ENCODE data around the gene TFF2.

The TFF2 gene

GRCh38 chr21:42330380-42331371, 20.1 kb downstream of the TFF2 start:
- H3K9me3 ChIP-seq (ENCODE audit: control insufficient read depth, insufficient read depth, low read length), result 0 out of 2 replicates have a peak, but pooled peaks cover 6% of the 10 kb centered on the region
- peaks cover 13% of the 10 kb centered on the region for H3K4me1 ChIP-seq (ENCODE audit: control insufficient read depth, insufficient read depth, low read length)
- H3K27me3 ChIP-seq (ENCODE audit: control insufficient read depth, insufficient read depth, low read length), result no peaks in the 10 kb centered on the region
- no peaks in the 10 kb centered on the region for H3K36me3 ChIP-seq (ENCODE audit: control insufficient read depth, insufficient read depth, low read length)
- H3K9ac ChIP-seq (ENCODE audit: low read depth, low read length), result no peak overlapping the region
- no peak overlapping the region; the same call in 1 of the 2 replicates for H3K4me3 ChIP-seq (ENCODE audit: low read depth, low read length)
- no peak overlapping the region for H3K27ac ChIP-seq (ENCODE audit: low read depth, low read length)

DNA sequence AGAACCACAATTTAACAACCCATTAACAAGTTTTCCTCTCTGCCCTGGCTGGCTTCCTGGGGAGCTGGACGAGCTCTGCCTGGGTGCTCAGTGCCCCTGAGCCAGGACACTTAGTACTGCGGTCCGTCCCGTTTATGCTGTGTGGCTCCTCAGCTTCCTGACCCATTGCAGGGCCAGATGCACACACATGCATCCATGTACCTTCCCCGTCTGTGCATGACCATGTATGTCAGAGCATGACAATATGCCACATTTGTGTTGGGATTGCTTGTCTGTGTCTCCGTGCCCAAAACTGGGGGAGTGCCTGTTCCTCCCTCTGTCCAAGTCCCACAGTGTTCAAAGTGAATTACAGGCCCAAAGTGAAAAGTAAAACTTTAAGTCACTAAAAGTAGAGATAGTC, 25.9 kb downstream of the TFF2 start:
- H3K27me3 ChIP-seq (ENCODE audit: control insufficient read depth, insufficient read depth, low read length), result no peaks in the 10 kb centered on the region
- H3K4me3 ChIP-seq (ENCODE audit: low read depth, low read length), result no peak overlapping the region
- H3K9ac ChIP-seq (ENCODE audit: low read depth, low read length), result no peak overlapping the region
- H3K4me1 ChIP-seq (ENCODE audit: control insufficient read depth, insufficient read depth, low read length), result no peaks in the 10 kb centered on the region
- H3K27ac ChIP-seq (ENCODE audit: low read depth, low read length), result no peak overlapping the region
- no peaks in the 10 kb centered on the region for H3K36me3 ChIP-seq (ENCODE audit: control insufficient read depth, insufficient read depth, low read length)
- 0 out of 2 replicates have a peak, but pooled peaks cover 6% of the 10 kb centered on the region for H3K9me3 ChIP-seq (ENCODE audit: control insufficient read depth, insufficient read depth, low read length)

DNA sequence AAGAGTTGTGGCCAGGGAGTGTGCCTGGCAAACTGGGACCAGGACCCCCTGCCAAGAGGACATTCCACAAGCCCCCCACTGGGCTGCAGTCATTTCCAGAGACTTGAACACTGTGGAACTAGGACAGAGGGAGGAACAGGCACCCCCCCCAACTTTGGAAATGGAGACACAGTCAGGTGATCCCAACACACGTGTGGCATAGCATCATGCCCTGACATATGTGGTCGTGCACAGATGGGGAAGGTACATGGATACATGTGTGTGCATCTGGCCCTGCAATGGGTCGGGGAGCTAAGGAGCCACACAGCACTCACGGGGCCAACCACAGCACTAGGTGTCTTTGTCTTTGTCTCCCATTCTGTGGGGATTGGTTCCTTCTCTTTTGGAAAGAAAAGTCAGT, 28.9 kb downstream of the TFF2 start:
- H3K36me3 ChIP-seq (ENCODE audit: control insufficient read depth, insufficient read depth, low read length), result no peaks in the 10 kb centered on the region

DNA sequence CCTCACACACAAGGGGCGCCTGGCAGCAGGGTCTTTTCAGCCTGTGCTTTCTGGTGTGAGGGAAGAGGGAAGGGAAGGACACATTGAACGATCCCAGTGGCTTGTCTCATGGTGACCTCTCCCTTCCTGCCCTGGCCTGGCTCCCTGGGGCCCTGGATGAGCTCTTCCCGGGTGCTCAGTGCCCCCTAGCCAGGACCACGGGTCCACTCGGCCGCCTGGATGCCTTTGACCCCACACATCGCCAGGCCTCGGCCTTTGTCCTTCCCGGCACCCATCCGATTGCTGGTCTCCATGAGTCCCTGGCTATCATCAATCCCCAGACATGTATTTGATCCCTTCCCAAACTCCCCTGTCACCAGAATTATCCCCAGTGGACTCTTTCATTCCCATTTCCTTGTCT, 29.6 kb downstream of the TFF2 start:
- Histone ChIP-seq H3K9ac (ENCODE audit: low read depth, low read length) (no peak overlapping the region), H3K4me3 (ENCODE audit: low read depth, low read length) (no peak overlapping the region)

More for the DNA sequence above, 28.9 kb downstream of the TFF2 start:
- Histone ChIP-seq H3K27me3 (ENCODE audit: control insufficient read depth, insufficient read depth, low read length) (no peaks in the 10 kb centered on the region), H3K4me1 (ENCODE audit: control insufficient read depth, insufficient read depth, low read length) (peaks cover 13% of the 10 kb centered on the region; the same call in 1 of the 2 replicates), H3K9me3 (ENCODE audit: control insufficient read depth, insufficient read depth, low read length) (no peaks in the 10 kb centered on the region), H3K27ac (ENCODE audit: low read depth, low read length) (no peak overlapping the region), H3K4me3 (ENCODE audit: low read depth, low read length) (no peak overlapping the region), H3K9ac (ENCODE audit: low read depth, low read length) (no peak overlapping the region)

GRCh38 chr21:42320791-42321190, 30.0 kb downstream of the TFF2 start:
- peaks cover 17% of the 10 kb centered on the region; the same call in 1 of the 2 replicates for H3K4me1 ChIP-seq (ENCODE audit: control insufficient read depth, insufficient read depth, low read length)
- no peaks in the 10 kb centered on the region for H3K27me3 ChIP-seq (ENCODE audit: control insufficient read depth, insufficient read depth, low read length)

More for the DNA sequence above, 29.6 kb downstream of the TFF2 start:
- H3K9me3 ChIP-seq (ENCODE audit: control insufficient read depth, insufficient read depth, low read length), result no peaks in the 10 kb centered on the region
- H3K27me3 ChIP-seq (ENCODE audit: control insufficient read depth, insufficient read depth, low read length), result no peaks in the 10 kb centered on the region
- no peak overlapping the region for H3K27ac ChIP-seq (ENCODE audit: low read depth, low read length)
- H3K4me1 ChIP-seq (ENCODE audit: control insufficient read depth, insufficient read depth, low read length), result peaks cover 17% of the 10 kb centered on the region; the same call in 1 of the 2 replicates
- H3K36me3 ChIP-seq (ENCODE audit: control insufficient read depth, insufficient read depth, low read length), result no peaks in the 10 kb centered on the region

DNA sequence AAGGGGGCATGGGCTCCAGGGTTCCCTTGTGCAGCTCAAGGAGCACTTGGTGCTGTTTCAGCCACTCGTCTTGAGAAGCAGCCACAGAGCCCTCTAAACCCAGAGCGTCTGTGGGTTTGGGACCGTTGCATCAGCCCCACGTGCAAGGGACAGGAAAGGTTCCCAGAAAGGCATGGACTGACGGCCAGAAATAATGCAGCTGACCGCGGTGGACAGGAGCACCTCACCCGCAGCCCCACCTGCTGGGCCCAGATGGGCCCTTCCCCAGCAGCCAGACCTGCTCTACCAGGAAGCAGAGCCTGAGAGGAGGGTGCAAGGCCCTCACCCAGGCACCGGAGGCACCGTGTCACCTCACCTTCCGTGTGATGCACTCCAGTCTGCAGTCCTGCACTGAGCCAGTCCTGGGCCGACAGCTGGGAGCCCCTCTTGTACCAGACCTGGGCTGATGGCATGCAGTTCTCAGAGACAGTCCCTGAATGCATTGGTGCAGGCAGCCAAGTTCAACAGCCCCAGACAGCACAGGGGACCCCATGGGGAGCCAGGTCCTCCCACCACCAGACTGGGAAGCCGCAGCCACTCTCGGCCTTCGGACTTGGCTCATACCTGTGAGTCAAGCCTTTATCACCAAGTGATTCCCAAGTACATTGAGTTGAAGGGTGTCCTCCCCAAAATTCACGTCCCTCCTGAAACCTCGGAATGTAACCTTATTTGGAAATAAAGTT, 30.8 kb downstream of the TFF2 start:
- no peak overlapping the region for H3K27ac ChIP-seq (ENCODE audit: low read depth, low read length)
- peaks cover 17% of the 10 kb centered on the region; the same call in 1 of the 2 replicates for H3K4me1 ChIP-seq (ENCODE audit: control insufficient read depth, insufficient read depth, low read length)
- no peaks in the 10 kb centered on the region for H3K9me3 ChIP-seq (ENCODE audit: control insufficient read depth, insufficient read depth, low read length)
- no peaks in the 10 kb centered on the region for H3K27me3 ChIP-seq (ENCODE audit: control insufficient read depth, insufficient read depth, low read length)
- no peaks in the 10 kb centered on the region for H3K36me3 ChIP-seq (ENCODE audit: control insufficient read depth, insufficient read depth, low read length)
- H3K4me3 ChIP-seq (ENCODE audit: low read depth, low read length), result no peak overlapping the region
- H3K9ac ChIP-seq (ENCODE audit: low read depth, low read length), result no peak overlapping the region

More at GRCh38 chr21:42320791-42321190, 30.0 kb downstream of the TFF2 start:
- H3K27ac ChIP-seq (ENCODE audit: low read depth, low read length), result no peak overlapping the region
- no peak overlapping the region for H3K4me3 ChIP-seq (ENCODE audit: low read depth, low read length)
- no peaks in the 10 kb centered on the region for H3K36me3 ChIP-seq (ENCODE audit: control insufficient read depth, insufficient read depth, low read length)
- H3K9ac ChIP-seq (ENCODE audit: low read depth, low read length), result no peak overlapping the region
- no peaks in the 10 kb centered on the region for H3K9me3 ChIP-seq (ENCODE audit: control insufficient read depth, insufficient read depth, low read length)

GRCh38 chr21:42319376-42319775, 31.4 kb downstream of the TFF2 start:
- Histone ChIP-seq H3K36me3 (ENCODE audit: control insufficient read depth, insufficient read depth, low read length) (no peaks in the 10 kb centered on the region), H3K9me3 (ENCODE audit: control insufficient read depth, insufficient read depth, low read length) (no peaks in the 10 kb centered on the region), H3K27ac (ENCODE audit: low read depth, low read length) (no peak overlapping the region), H3K9ac (ENCODE audit: low read depth, low read length) (no peak overlapping the region), H3K4me3 (ENCODE audit: low read depth, low read length) (no peak overlapping the region), H3K4me1 (ENCODE audit: control insufficient read depth, insufficient read depth, low read length) (peaks cover 17% of the 10 kb centered on the region; the same call in 1 of the 2 replicates), H3K27me3 (ENCODE audit: control insufficient read depth, insufficient read depth, low read length) (no peaks in the 10 kb centered on the region)

DNA sequence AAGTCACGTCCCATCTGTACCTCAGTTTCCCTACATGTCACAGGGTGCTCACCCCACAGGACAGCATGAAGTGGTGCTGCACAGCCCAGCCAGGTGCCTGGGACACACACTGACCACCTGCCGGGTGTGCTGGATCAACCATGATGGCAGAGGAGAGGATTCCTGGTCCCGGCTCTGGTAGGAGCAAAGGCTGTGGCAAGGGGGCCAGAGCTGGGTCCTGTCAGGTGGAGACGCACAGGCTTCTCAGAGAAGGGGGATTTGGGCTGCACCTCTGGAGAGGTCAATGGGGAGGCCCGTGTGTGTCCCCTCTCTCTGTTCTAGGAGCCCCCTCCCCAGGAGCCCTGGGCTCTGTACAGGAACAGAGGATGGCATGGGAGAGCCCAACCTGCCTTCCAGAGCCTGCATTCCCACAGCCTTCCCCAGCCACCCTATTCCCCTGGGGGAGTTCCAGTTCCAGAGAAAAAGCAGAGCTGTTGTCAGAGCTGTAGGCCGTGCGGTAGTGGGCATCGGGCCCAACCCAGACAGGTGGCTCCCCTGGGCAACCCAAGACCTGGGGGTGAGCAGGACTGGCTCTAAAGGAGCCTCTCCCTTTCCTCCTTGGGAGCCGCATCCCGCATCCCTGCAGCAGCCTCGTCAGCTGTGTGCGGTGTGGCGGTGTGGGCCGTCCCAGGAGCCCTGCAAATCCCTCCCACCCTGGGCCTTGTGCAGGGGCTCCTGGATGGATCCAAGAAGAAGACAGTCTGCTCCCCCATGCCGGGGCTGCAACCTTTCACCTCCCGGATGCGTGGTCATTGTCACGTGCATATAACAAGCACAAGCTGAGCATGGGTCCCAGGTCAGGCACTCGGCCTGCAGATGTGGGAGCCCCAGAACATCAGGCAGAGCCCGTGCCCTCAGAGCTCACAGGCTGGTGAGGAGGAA, 32.7 kb downstream of the TFF2 start:
- H3K27ac ChIP-seq (ENCODE audit: low read depth, low read length), result no peak overlapping the region
- H3K9me3 ChIP-seq (ENCODE audit: control insufficient read depth, insufficient read depth, low read length), result no peaks in the 10 kb centered on the region
- H3K9ac ChIP-seq (ENCODE audit: low read depth, low read length), result no peak overlapping the region
- H3K4me1 ChIP-seq (ENCODE audit: control insufficient read depth, insufficient read depth, low read length), result peaks cover 27% of the 10 kb centered on the region
- no peak overlapping the region for H3K4me3 ChIP-seq (ENCODE audit: low read depth, low read length)
- H3K36me3 ChIP-seq (ENCODE audit: control insufficient read depth, insufficient read depth, low read length), result no peaks in the 10 kb centered on the region
- no peaks in the 10 kb centered on the region for H3K27me3 ChIP-seq (ENCODE audit: control insufficient read depth, insufficient read depth, low read length)

- no peak overlapping the region for H3K9ac ChIP-seq (ENCODE audit: low read depth, low read length)
- no peaks in the 10 kb centered on the region for H3K36me3 ChIP-seq (ENCODE audit: control insufficient read depth, insufficient read depth, low read length)
- no peak overlapping the region for H3K4me3 ChIP-seq (ENCODE audit: low read depth, low read length)
- peaks cover 28% of the 10 kb centered on the region for H3K4me1 ChIP-seq (ENCODE audit: control insufficient read depth, insufficient read depth, low read length)
- H3K27ac ChIP-seq (ENCODE audit: low read depth, low read length), result no peak overlapping the region
- H3K27me3 ChIP-seq (ENCODE audit: control insufficient read depth, insufficient read depth, low read length), result no peaks in the 10 kb centered on the region
- no peaks in the 10 kb centered on the region for H3K9me3 ChIP-seq (ENCODE audit: control insufficient read depth, insufficient read depth, low read length)
These were observed 33.5 kb downstream of the TFF2 start for GRCh38 chr21:42317341-42317741.

- H3K4me1 ChIP-seq (ENCODE audit: control insufficient read depth, insufficient read depth, low read length), result peaks cover 28% of the 10 kb centered on the region
- H3K9ac ChIP-seq (ENCODE audit: low read depth, low read length), result no peak overlapping the region
- H3K36me3 ChIP-seq (ENCODE audit: control insufficient read depth, insufficient read depth, low read length), result no peaks in the 10 kb centered on the region
- H3K4me3 ChIP-seq (ENCODE audit: low read depth, low read length), result no peak overlapping the region
- H3K27me3 ChIP-seq (ENCODE audit: control insufficient read depth, insufficient read depth, low read length), result no peaks in the 10 kb centered on the region
- H3K9me3 ChIP-seq (ENCODE audit: control insufficient read depth, insufficient read depth, low read length), result no peaks in the 10 kb centered on the region
- H3K27ac ChIP-seq (ENCODE audit: low read depth, low read length), result no peak overlapping the region
These were observed 33.9 kb downstream of the TFF2 start for GRCh38 chr21:42316891-42317290.

Data from HUES48 (cell line).